HepG2 (cell line): ENCODE measurements around the gene RGS14.

Experiments
- SRSF1 ChIP-seq: fragments of 200-400 bp; formaldehyde crosslinking; optimal IDR thresholded peaks from 2 replicates; pipeline ENCODE3; 2017; ENCODE audit warnings: mild to moderate bottlenecking, low read depth, low read length, moderate library complexity
- ZNF124 ChIP-seq: sonication (generic); formaldehyde crosslinking; IDR thresholded peaks from 2 replicates; pipeline ENCODE4 v1.4.0; 2020; ENCODE audit warnings: missing genetic modification reagents
- TF ChIP-seq, protein P1 (sequence below): sonication (generic); formaldehyde crosslinking; IDR thresholded peaks from 2 replicates; pipeline ENCODE4 v1.5.0; 2020; ENCODE audit warnings: mild to moderate bottlenecking, missing genetic modification reagents, moderate library complexity

DNA sequence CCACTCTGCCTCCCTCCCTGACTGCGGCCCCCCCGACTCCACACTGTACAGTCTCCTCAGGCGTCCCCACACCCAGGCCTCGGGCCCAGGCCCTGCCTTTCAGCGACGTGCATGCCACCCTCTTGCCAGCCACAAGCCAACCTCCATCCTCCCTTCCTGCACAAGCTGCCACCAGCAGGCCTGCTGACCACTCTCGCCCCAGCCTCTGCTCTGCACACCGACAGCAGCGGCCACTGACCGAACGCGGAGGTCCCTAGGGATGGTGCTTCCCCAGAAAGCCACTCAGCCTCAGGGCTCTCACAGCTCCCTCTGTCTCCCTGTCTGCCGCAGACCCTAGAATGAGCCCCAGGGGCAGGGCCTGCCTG is 24.8 kb upstream of the RGS14 start:
- TF ChIP-seq ZNF124 (CRISPR knock-in tag) (no peak), SRSF1 (no peak)
- TF ChIP-seq, protein P1, sequence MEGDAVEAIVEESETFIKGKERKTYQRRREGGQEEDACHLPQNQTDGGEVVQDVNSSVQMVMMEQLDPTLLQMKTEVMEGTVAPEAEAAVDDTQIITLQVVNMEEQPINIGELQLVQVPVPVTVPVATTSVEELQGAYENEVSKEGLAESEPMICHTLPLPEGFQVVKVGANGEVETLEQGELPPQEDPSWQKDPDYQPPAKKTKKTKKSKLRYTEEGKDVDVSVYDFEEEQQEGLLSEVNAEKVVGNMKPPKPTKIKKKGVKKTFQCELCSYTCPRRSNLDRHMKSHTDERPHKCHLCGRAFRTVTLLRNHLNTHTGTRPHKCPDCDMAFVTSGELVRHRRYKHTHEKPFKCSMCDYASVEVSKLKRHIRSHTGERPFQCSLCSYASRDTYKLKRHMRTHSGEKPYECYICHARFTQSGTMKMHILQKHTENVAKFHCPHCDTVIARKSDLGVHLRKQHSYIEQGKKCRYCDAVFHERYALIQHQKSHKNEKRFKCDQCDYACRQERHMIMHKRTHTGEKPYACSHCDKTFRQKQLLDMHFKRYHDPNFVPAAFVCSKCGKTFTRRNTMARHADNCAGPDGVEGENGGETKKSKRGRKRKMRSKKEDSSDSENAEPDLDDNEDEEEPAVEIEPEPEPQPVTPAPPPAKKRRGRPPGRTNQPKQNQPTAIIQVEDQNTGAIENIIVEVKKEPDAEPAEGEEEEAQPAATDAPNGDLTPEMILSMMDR (CRISPR knock-in tag) = no peak
